GM21423 (cell line): Measurements from ENCODE around the gene CLCN7.

Experiments used
- ATAC-seq: cut with Tn5 transposase; IDR thresholded peaks from one replicate; pipeline ENCODE4 v1.9.1; 2021; ENCODE audit warnings: mild to moderate bottlenecking, moderate library complexity; ENCODE audit not compliant: unreplicated experiment

Gene CLCN7

DNA sequence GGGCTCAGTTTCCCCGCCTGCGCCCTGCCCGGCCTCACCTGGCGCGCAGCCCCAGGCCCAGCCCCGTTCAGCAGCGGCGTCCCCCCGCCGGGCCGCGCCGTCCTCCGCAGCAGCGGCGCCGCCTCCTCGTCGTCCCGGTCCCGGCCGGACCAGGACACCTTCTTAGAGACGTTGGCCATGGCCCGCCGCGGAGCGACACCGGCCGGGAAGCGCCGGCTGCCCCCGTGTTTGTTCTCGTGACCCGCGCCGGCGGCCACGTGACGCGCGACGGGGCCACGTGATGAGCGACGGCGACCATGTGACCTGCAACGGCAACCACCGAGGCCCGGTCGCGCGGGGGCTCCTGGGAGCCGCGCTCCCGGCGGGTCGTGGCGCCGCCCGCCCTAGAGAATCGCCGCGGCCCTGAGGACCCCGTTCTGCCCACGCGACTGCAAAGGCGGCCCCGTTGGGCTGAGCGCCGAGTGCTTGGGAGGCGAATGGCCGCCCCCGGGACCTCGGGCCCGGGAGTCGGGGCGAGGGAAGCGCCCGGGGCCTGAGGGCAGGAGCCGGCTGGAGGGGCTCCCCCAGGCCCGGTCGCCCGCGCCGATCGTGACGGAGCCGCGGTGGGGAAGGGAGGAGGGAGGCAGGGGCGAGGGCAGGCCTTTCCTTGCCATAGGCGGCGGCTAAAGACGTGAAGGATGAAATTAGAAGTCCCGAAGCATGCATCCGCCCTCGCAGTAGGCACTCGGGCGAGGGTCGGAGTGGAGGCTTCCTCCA lies at the start of gene CLCN7:
TSS of gene CLCN7 (minus strand) at position 233 of the 756 bp plus-strand sequence. CDS start at position 179, 54 bp downstream.
- peak; percentile 84 for ATAC-seq

- ATAC-seq: no peak
These were observed 49.5 kb upstream of the CLCN7 start for GRCh38 chr16:1524366-1524765.

DNA sequence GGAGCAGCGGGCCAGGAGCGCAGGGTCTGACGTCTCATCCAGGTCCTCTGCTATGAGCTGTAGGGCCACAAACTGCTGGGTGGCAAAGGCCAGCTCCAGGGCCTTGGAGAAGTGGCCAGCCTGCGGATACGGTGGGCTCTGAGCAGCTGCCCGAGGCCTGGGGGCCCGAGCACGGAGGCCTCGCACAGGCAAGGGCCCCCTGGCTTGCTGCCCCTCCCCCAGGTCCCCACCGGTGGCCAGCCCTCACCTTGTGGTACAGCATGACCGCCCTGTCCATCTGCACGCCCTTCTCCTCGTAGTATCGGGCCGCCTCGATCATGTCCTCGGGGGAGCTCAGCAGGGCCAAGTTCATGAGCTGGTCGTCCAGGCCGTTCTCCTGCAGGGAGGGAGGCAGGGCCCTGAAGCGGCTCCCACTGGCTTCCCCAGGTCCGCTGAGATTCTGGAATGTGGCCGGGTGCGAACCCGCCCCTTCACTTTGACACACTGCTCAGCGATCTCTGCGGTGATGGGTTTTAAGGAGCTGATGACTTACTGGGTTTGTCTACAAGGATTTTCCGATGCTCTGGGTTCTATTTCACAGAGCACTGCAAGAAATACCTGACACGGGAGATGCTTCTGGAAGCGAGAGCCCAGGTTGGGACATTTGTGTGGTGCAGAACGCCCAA lies 48.9 kb upstream of the CLCN7 start:
- ATAC-seq: no peak

- no peak for ATAC-seq
These were observed 45.6 kb upstream of the CLCN7 start for GRCh38 chr16:1520461-1520860.

DNA sequence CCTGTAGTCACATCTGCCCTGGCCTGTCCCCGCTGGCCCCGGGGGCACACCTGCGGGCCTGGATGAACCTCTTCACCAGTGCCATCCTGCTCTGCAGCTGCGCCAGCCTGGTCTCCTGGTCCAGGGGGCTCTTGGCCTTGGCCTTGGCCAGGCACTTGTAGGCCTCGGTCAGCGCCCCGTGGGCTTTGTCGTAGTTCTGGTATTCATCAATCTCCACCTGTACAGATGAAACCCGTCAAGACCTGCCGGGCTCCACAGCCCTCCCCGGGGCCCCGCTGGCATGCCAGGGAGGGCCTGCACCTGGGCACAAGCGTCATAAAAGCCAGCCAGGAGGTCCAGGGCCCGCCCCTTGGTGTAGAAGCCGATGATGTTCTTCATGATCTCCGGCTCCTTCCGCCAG lies 45.0 kb upstream of the CLCN7 start:
- ATAC-seq: no peak

- no peak for ATAC-seq
These were observed 43.9 kb upstream of the CLCN7 start for GRCh38 chr16:1518626-1519135.

GRCh38 chr16:1514507-1514906 lies 39.7 kb upstream of the CLCN7 start:
- ATAC-seq: no peak

- no peak for ATAC-seq
These were observed 37.9 kb upstream of the CLCN7 start for GRCh38 chr16:1512774-1513173.

GRCh38 chr16:1511662-1512569 lies 37.1 kb upstream of the CLCN7 start:
- ATAC-seq: no peak

- ATAC-seq: no peak
These were observed 36.1 kb upstream of the CLCN7 start for GRCh38 chr16:1510941-1511351.

- no peak for ATAC-seq
These were observed 35.4 kb upstream of the CLCN7 start for GRCh38 chr16:1510272-1510671.

DNA sequence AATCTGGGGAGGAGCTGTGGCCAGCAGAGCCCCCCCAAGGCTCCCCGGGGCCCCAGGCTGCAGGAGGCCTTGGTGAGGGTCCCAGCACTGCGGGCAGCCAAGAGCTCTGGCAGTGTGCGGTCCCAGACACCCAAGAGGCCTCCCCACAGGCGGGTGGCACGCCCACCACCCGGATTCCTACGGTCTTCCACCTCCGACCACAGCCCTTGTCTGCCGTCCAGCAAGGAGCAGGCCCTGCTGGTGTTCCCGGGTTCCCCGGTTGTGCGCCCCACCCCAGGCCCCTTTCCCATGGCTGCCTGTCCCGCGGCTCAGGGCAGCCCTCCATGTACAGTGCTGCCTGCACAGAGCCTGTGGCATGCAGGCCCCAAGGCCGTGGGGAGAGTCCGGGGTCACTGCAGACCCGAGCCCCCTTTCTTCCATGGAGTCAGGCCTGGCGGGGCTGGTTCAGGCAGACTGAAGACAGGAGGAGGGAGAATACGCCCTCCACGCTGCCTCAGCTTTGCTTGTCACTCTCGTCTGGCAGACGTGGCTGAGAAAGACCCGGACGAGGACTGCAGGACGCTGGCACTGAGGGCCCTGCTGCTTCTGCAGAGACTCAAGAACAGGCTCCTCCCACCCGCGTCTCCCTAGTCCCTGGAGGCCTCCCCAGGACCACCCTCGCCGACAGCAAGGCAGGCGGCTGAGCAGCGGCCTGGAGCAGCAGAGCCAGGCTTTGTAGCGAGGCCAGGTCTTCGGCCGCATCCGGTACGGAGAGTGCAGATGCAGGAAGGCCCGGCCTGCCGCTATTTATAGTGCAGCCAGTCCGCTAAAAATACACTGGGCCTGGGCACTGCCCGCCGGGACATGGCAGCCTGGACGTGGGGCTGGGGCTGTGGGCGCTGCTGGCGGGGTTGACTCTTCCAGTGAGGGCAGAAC lies 34.7 kb upstream of the CLCN7 start:
- no peak for ATAC-seq

GRCh38 chr16:1508494-1509187 lies 33.8 kb upstream of the CLCN7 start:
- no peak for ATAC-seq

DNA sequence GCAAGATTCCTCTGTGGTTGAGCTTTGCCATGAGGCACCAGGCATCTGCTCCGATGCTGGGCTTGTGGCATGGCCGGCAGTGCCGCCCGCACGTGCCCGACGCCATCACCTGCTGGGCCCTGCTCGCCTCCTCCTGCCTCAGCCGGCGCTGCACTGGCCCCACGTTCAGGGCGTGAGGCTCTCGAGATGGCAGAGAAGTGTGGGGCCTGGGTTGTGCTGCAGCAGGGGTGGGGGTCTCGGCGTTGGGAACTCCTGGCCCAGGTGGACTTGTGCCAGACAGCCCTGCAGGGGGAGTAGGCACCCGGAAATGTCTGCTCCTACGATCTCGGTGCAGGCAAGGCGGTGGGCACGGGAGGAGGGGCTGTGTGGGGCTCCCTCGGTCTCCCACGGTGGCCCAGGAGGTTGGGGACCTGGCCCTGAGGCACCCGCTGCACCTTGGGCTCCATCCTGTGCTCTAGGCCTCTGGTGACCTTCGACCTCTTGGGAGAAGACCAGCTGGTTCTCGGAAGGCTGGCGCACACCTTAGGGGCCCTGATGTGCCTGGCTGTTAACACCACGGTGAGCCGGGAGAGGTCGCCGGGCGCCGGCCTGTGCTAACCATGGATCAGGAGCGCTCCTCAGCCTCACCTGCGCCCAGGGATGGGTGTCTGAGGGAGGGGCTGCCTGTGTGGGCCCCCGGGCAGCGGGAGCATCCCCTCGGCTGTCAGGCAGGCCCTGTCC lies 31.8 kb upstream of the CLCN7 start:
- ATAC-seq: no peak

DNA sequence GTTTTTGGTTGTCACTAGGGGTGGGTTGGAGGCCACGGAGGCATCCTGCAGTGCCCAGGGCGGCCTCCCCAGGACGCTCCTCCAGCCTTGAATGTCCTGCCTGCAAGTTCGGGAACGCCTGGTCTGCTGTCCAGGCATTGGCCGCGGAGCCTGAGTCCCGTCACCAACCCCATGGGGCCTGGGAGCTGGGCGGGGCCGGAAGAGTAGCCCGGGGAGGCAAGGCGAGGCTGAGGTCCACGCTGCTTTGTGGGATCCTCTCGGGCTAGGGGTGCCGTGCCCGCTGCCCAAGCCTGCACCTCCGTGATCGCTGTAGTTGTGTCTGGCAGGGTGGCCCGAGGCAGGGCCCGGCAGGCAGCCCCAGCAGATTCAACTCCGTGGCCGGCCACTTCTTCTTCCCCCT lies 31.1 kb upstream of the CLCN7 start:
- ATAC-seq: no peak

GRCh38 chr16:1505073-1505844 lies 30.4 kb upstream of the CLCN7 start:
- ATAC-seq: no peak

DNA sequence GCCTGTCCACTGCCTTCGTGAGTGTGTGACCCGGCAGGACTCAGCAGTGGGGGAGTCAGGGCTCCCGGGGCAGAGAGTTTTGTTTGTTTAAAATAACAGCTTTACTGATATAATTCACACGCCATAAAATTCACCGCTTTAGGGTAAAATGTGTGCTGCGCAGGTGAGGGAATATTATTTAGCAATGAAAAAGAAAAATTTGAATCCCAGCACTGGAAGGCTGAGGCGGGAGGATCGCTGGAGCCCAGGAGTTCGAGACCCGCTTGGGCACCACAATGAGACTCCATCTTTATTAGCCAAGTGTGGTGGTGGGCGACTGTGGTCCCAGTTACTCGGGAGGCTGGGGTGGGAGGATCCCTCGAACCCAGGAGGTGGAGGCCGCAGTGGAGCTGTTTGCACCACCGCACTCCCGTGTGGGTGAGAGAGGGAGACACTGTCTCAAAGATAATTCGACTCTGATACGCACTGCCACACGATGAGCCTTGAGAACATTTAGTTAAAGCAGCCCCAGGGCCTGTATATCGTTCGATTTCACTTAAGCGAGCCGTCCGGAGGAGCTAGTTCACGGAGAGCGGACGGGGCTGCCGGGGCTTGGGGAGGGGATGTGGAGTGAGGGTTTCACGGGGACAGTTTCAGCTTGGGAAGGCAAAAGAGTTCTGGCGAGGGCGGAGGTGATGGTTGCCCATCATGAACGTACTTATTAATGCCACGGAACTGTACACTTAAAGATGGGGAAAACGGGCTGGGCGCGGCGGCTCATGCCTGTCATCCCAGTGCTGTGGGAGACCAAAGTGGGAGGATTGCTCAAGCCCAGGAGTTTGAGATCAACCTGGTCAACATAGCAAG lies 28.5 kb upstream of the CLCN7 start:
- ATAC-seq: no peak
